PC-9 (cell line): ENCODE data around the gene DNAH2. TPM values are rescaled to one million over a fixed set of nuclear protein-coding genes. Genes with fewer than 3 reads are reported as not detected.

Experiments
- BruUV-seq: library from RNA; stranded (reverse); fragments of 400-500 nt; replicated peaks from 2 replicates; lab custom pipeline; 2021; lab: Mats Ljungman, UMichigan
- CTCF ChIA-PET: fragments of 300-600 bp; sonication (Branson Sonifier 250); formaldehyde crosslinking; loops from one replicate; lab custom pipeline; 2022; ENCODE audit warnings: antibody characterized with exemption; lab: Charles Lee
- POLR2A ChIA-PET: fragments of 300-600 bp; sonication (Branson Sonifier 250); formaldehyde crosslinking; loops from one replicate; lab custom pipeline; 2022; ENCODE audit warnings: antibody characterized with exemption; ENCODE audit not compliant: unreplicated experiment; lab: Charles Lee
- DNase-seq, 2 experiments: peaks; one replicate each; pipeline versions ENCODE4 v3.0.0 to v3.0.0-alpha.2; 2015 to 2022; ENCODE audit warnings: mixed read lengths in 1 of 2
- H2AFZ ChIP-seq: fragments of 200-600 bp; sonication (generic); 2 replicates; pipeline ENCODE4 v1.8.1; 2017; ENCODE audit warnings: antibody characterized with exemption
- H3F3A ChIP-seq: fragments of 200-600 bp; sonication (generic); 2 replicates; pipeline ENCODE4 v1.8.1; 2017; ENCODE audit warnings: antibody characterized with exemption, mild to moderate bottlenecking, low read depth; ENCODE audit not compliant: insufficient read depth
- H3K27ac ChIP-seq: fragments of 200-600 bp; sonication (generic); 2 replicates; pipeline ENCODE4 v1.6.1; 2016; ENCODE audit warnings: mixed run types
- H3K27me3 ChIP-seq: fragments of 200-600 bp; sonication (generic); 2 replicates; pipeline ENCODE4 v1.6.1; 2016; ENCODE audit warnings: low read depth, mixed run types; ENCODE audit not compliant: insufficient read depth
- H3K36me3 ChIP-seq: fragments of 200-600 bp; sonication (generic); 2 replicates; pipeline ENCODE4 v1.6.1; 2016; ENCODE audit warnings: low read depth, mixed run types
- H3K4me1 ChIP-seq: fragments of 200-600 bp; sonication (generic); replicated peaks from 2 replicates; pipeline ENCODE4 v1.6.1; 2016; ENCODE audit warnings: mixed run types; ENCODE audit not compliant: insufficient read depth
- H3K4me2 ChIP-seq: fragments of 200-600 bp; sonication (generic); 2 replicates; pipeline ENCODE4 v1.6.1; 2017; ENCODE audit warnings: mixed run types
- H3K4me3 ChIP-seq: fragments of 200-600 bp; sonication (generic); 2 replicates; pipeline ENCODE4 v1.6.1; 2016; ENCODE audit warnings: mixed run types
- H3K79me2 ChIP-seq: fragments of 200-600 bp; sonication (generic); 2 replicates; pipeline ENCODE4 v1.6.1; 2017; ENCODE audit warnings: low read depth, mixed run types
- H3K9me2 ChIP-seq: fragments of 200-600 bp; sonication (generic); 2 replicates; pipeline ENCODE4 v1.8.1; 2017; ENCODE audit warnings: mild to moderate bottlenecking; ENCODE audit not compliant: insufficient read depth
- H3K9me3 ChIP-seq: fragments of 200-600 bp; sonication (generic); 2 replicates; pipeline ENCODE4 v1.8.1; 2016; ENCODE audit warnings: low read depth; ENCODE audit not compliant: insufficient read depth
- H4K20me1 ChIP-seq: fragments of 200-600 bp; sonication (generic); 2 replicates; pipeline ENCODE4 v1.8.1; 2017; ENCODE audit not compliant: insufficient read depth
- EZH2 ChIP-seq: fragments of 200-600 bp; sonication (generic); IDR thresholded peaks from 2 replicates; pipeline ENCODE4 v1.8.0; 2017; ENCODE audit warnings: antibody characterized with exemption, low read depth
- intact Hi-C: fragments of 100-400 bp; cut with micrococcal nuclease; formaldehyde crosslinking; loops from one replicate; pipeline ENCODE4 v1.10.0; 2022; ENCODE audit not compliant: unreplicated experiment
- total RNA-seq: library from RNA; stranded (reverse); gene quantifications from 2 replicates; pipeline ENCODE4 v1.2.3, GENCODE V29; 2021
- TF ChIP-seq, protein P1 (sequence below): fragments of 200-600 bp; sonication (generic); conservative IDR thresholded peaks from 2 replicates; pipeline ENCODE4 v1.6.1; 2017; ENCODE audit warnings: mixed run types, antibody characterized with exemption, mild to moderate bottlenecking, moderate library complexity

The DNAH2 gene
- total RNA-seq, 1 experiment from 2014 or later = 10.6 TPM

DNA sequence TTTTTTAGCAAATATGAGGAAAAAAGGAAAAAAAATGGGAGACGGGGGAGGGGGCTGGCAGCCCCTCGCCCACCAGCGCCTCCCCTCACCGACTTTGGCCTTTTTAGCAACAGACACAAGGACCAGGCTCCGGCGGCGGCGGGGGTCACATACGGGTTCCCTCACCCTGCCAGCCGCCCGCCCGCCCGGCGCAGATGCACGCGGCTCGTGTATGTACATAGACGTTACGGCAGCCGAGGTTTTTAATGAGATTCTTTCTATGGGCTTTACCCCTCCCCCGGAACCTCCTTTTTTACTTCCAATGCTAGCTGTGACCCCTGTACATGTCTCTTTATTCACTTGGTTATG is 136.1 kb downstream of the DNAH2 start:
- Histone ChIP-seq H2AFZ (no peak overlapping the region), H3K27me3 (no peaks in the 10 kb centered on the region), H3K4me1 (peaks cover 7% of the 10 kb centered on the region; the same call in 1 of the 2 replicates), H3F3A (peaks cover 11% of the 10 kb centered on the region), H3K4me2 (no peak overlapping the region), H4K20me1 (no peaks in the 10 kb centered on the region), H3K27ac (no peak overlapping the region), H3K9me3 (no peaks in the 10 kb centered on the region), H3K4me3 (no peak overlapping the region), H3K79me2 (peaks cover 6% of the 10 kb centered on the region; the same call in 1 of the 2 replicates), H3K36me3 (no peaks in the 10 kb centered on the region), H3K9me2 (no peaks in the 10 kb centered on the region)
- POLR2A ChIA-PET = no interaction called here
- CTCF ChIA-PET = interaction anchor here (0.7 kb wide), 1 partner anchor 60 kb away, joined by 10 read pairs; no protein-coding TSS in a partner anchor
- no peak for TF ChIP-seq EZH2
- TF ChIP-seq, protein P1, sequence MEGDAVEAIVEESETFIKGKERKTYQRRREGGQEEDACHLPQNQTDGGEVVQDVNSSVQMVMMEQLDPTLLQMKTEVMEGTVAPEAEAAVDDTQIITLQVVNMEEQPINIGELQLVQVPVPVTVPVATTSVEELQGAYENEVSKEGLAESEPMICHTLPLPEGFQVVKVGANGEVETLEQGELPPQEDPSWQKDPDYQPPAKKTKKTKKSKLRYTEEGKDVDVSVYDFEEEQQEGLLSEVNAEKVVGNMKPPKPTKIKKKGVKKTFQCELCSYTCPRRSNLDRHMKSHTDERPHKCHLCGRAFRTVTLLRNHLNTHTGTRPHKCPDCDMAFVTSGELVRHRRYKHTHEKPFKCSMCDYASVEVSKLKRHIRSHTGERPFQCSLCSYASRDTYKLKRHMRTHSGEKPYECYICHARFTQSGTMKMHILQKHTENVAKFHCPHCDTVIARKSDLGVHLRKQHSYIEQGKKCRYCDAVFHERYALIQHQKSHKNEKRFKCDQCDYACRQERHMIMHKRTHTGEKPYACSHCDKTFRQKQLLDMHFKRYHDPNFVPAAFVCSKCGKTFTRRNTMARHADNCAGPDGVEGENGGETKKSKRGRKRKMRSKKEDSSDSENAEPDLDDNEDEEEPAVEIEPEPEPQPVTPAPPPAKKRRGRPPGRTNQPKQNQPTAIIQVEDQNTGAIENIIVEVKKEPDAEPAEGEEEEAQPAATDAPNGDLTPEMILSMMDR = no peak
- intact Hi-C loops = loop anchor here (10.0 kb wide), 1 partner anchor 269 kb away; the partner anchor contains the start of gene MPDU1
- DNase-seq = no peak
- BruUV-seq = no TSS peak

- ChIA-PET POLR2A (no interaction called here), CTCF (no interaction called here)
- no peaks in the 10 kb centered on the region for H3K9me3 ChIP-seq
- peaks cover 11% of the 10 kb centered on the region for H3K79me2 ChIP-seq
- H3K4me2 ChIP-seq = no peak overlapping the region
- H3K27me3 ChIP-seq = no peaks in the 10 kb centered on the region
- no peaks in the 10 kb centered on the region for H3K9me2 ChIP-seq
- no peaks in the 10 kb centered on the region for H4K20me1 ChIP-seq
- intact Hi-C loops = loop anchor here (10.0 kb wide), 1 partner anchor 269 kb away; the partner anchor contains the start of gene MPDU1
- no peak overlapping the region for H2AFZ ChIP-seq
- H3K27ac ChIP-seq = no peak overlapping the region
- BruUV-seq = no TSS peak
- peaks cover 12% of the 10 kb centered on the region for H3K4me1 ChIP-seq
- no peak for DNase-seq
- peaks cover 11% of the 10 kb centered on the region for H3F3A ChIP-seq
- H3K36me3 ChIP-seq = no peaks in the 10 kb centered on the region
- no peak for TF ChIP-seq EZH2
- TF ChIP-seq, protein P1 = no peak
- no peak overlapping the region for H3K4me3 ChIP-seq
These were observed 136.7 kb downstream of the DNAH2 start for GRCh38 chr17:7854078-7854777.

GRCh38 chr17:7854851-7855659 is 137.5 kb downstream of the DNAH2 start, which contains the start of gene TMEM88:
TSS of gene TMEM88 (plus strand) at chr17:7855066. CDS start at chr17:7855075, 9 bp downstream.
- H3K27ac ChIP-seq = peak within 1 kb of the TSS; percentile 79; the same call in 1 of the 2 replicates
- ChIA-PET POLR2A (interaction anchor here (0.5 to 0.7 kb wide), 3 partner anchors 16 to 557 kb away, joined by 4 to 6 read pairs (median 5); no protein-coding TSS in a partner anchor), CTCF (interaction anchor here (0.6 kb wide), 1 partner anchor 185 kb away, joined by 7 read pairs; no protein-coding TSS in a partner anchor)
- peaks cover 11% of the 10 kb centered on the region for H3F3A ChIP-seq
- no TSS peak for BruUV-seq
- H3K4me3 ChIP-seq = peak within 1 kb of the TSS; percentile 97
- TF ChIP-seq, protein P1 = no peak
- no peak for TF ChIP-seq EZH2
- no peaks in the 10 kb centered on the region for H3K27me3 ChIP-seq
- H2AFZ ChIP-seq = no peak within 1 kb of the TSS
- H3K4me2 ChIP-seq = peak within 1 kb of the TSS; percentile 97
- H3K9me3 ChIP-seq = no peaks in the 10 kb centered on the region
- intact Hi-C loops = loop anchor here (5.0 to 10.0 kb wide), 2 partner anchors 33 to 270 kb away; partner anchors contain the start of gene MPDU1
- no peak for DNase-seq
- no peaks in the 10 kb centered on the region for H3K36me3 ChIP-seq
- peaks cover 18% of the 10 kb centered on the region for H3K79me2 ChIP-seq
- no peaks in the 10 kb centered on the region for H3K9me2 ChIP-seq
- H4K20me1 ChIP-seq = no peaks in the 10 kb centered on the region
- H3K4me1 ChIP-seq = peaks cover 13% of the 10 kb centered on the region
